ENCODE measurements around the gene ARHGAP26. TPM values are rescaled to one million over a fixed set of nuclear protein-coding genes. Genes with fewer than 3 reads are reported as not detected.
A peak's percentile ranks its signal among the peaks of the same experiment; 100 is the strongest.

The ARHGAP26 gene
- polyA plus RNA-seq, 3 donors: 26.5 to 56.8 (median 28.7) TPM

DNA sequence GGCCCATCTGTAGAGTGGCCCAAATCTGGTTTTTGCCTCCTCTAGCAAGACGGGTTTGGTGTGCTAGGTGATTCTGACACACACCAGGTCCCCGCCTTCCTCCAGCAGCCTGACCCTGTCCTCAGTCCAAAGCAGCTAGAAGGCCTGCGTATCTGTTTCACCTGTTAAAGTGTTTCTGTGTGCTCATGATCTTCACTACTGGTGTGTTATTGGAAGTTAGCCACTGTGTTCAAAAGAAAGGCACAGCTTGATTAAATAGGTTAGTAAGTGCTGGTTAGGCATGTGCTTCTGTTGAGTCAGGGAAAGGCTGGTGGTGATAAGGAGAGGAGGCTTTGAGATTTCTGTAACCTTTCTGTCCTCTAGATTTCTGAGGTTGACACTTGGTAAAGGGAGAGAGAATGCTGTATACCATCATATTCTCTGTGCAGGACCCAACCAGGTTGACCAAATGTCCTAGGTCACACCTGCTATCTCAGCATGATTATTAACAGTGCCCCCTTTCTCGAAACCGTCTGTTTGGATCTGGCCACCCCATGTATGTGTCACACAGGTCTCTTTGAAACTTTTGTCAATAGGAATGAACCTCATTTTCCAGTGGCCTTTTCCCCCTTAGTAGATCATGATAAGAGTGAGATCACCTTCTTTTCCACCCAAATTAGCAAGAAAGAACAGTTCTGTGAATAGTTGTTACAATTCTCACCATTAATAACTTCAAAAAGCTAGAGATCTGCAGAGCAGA is 58.8 kb downstream of the ARHGAP26 start:
- Mint-ChIP-seq H3K9me3 (peaks cover 0 to 1% (median 0%) of the 10 kb centered on the region in 7 donors), H3K27ac (peak overlapping the region in 3 of 7 donors; percentile 4 to 69 (median 28)), H3K36me3 (peaks cover 37 to 39% of the 10 kb centered on the region in 2 donors), H3K27me3 (ENCODE audit: low read depth in 3 of 3) (no peaks in the 10 kb centered on the region), H3K4me3 (no peak overlapping the region), H3K4me1 (peaks cover 76% of the 10 kb centered on the region)
- H3K4me1 ChIP-seq (ENCODE audit: control insufficient read depth in 1 of 2, insufficient read depth in 2 of 2, low read length in 2 of 2): peaks cover 31 to 65% of the 10 kb centered on the region in 2 donors
- no peak overlapping the region for H3K4me2 ChIP-seq (replicated peaks; ENCODE audit: extremely low read depth, low read length, poor library complexity, severe bottlenecking)
- no peak overlapping the region for H3K4me3 ChIP-seq (replicated peaks in 1 of 3; ENCODE audit: low read depth in 2 of 3, low read length in 3 of 3)
- no peak for DNase-seq
- no peaks in the 10 kb centered on the region for H3K27me3 ChIP-seq (ENCODE audit: control insufficient read depth in 2 of 2, insufficient read depth in 2 of 2, low read length in 2 of 2)
- intact Hi-C loops (cut with micrococcal nuclease): loop anchor here in 1 of 2 donors (5.0 kb wide), 1 partner anchor 37 kb away; no protein-coding TSS in a partner anchor
- peaks cover 100% of the 10 kb centered on the region for H3K79me2 ChIP-seq (ENCODE audit: insufficient read depth, low read length)
- TF ChIP-seq CTCF (IDR thresholded peaks at IDR 0.05): no peak
- H3K36me3 ChIP-seq (replicated peaks in 1 of 2; ENCODE audit: control insufficient read depth in 1 of 2, insufficient read depth in 2 of 2, low read length in 2 of 2): peaks cover 2 to 6% of the 10 kb centered on the region in 2 donors
- no peak overlapping the region for H3K27ac ChIP-seq (ENCODE audit: low read depth in 1 of 2, low read length in 2 of 2)
- WGBS (ENCODE audit: insufficient coverage): 100% methylated on average over 2 of the region's 5 CpGs
- no peak overlapping the region for H3K9ac ChIP-seq (ENCODE audit: insufficient read depth, low read length, poor library complexity, severe bottlenecking)
- H4K20me1 ChIP-seq (ENCODE audit: insufficient read depth, low read length): peaks cover 100% of the 10 kb centered on the region
- no peaks in the 10 kb centered on the region for H3K9me3 ChIP-seq (replicated peaks in 1 of 2; ENCODE audit: control insufficient read depth in 1 of 2, insufficient read depth in 1 of 2, low read length in 2 of 2)
- no peak overlapping the region for H2AFZ ChIP-seq (ENCODE audit: insufficient read depth, low read depth, low read length, poor library complexity, severe bottlenecking)

- H3K36me3 Mint-ChIP-seq: peaks cover 41 to 42% of the 10 kb centered on the region in 2 donors
- H3K4me3 Mint-ChIP-seq: no peak overlapping the region
- H3K27ac Mint-ChIP-seq: peak overlapping the region in 2 of 7 donors; percentile 17 to 82
- H3K36me3 ChIP-seq (replicated peaks in 1 of 2; ENCODE audit: control insufficient read depth in 1 of 2, insufficient read depth in 2 of 2, low read length in 2 of 2): peaks cover 2 to 13% of the 10 kb centered on the region in 2 donors
- 40% methylated on average over 1 of the region's 2 CpGs for WGBS (ENCODE audit: insufficient coverage)
- DNase-seq: peak in 1 of 3 donors; percentile 45
- peaks cover 73% of the 10 kb centered on the region for H3K4me1 Mint-ChIP-seq
- TF ChIP-seq CTCF (IDR thresholded peaks at IDR 0.05): no peak
- no peaks in the 10 kb centered on the region for H3K27me3 Mint-ChIP-seq (ENCODE audit: low read depth in 3 of 3)
- H3K27ac ChIP-seq (ENCODE audit: low read depth in 1 of 2, low read length in 2 of 2): no peak overlapping the region
- H3K27me3 ChIP-seq (ENCODE audit: control insufficient read depth in 2 of 2, insufficient read depth in 2 of 2, low read length in 2 of 2): no peaks in the 10 kb centered on the region
- intact Hi-C loops (cut with micrococcal nuclease): loop anchor here in 1 of 2 donors (5.0 kb wide), 1 partner anchor 38 kb away; no protein-coding TSS in a partner anchor
- H4K20me1 ChIP-seq (ENCODE audit: insufficient read depth, low read length): peaks cover 100% of the 10 kb centered on the region
- peaks cover 100% of the 10 kb centered on the region for H3K79me2 ChIP-seq (ENCODE audit: insufficient read depth, low read length)
- H3K4me1 ChIP-seq (ENCODE audit: control insufficient read depth in 1 of 2, insufficient read depth in 2 of 2, low read length in 2 of 2): peaks cover 31 to 62% of the 10 kb centered on the region in 2 donors
- H3K9me3 ChIP-seq (replicated peaks in 1 of 2; ENCODE audit: control insufficient read depth in 1 of 2, insufficient read depth in 1 of 2, low read length in 2 of 2): no peaks in the 10 kb centered on the region
- no peak overlapping the region for H3K4me3 ChIP-seq (replicated peaks in 1 of 3; ENCODE audit: low read depth in 2 of 3, low read length in 3 of 3)
- peaks cover 0 to 1% (median 0%) of the 10 kb centered on the region in 7 donors for H3K9me3 Mint-ChIP-seq
- no peak overlapping the region for H2AFZ ChIP-seq (ENCODE audit: insufficient read depth, low read depth, low read length, poor library complexity, severe bottlenecking)
- H3K4me2 ChIP-seq (replicated peaks; ENCODE audit: extremely low read depth, low read length, poor library complexity, severe bottlenecking): no peak overlapping the region
- H3K9ac ChIP-seq (ENCODE audit: insufficient read depth, low read length, poor library complexity, severe bottlenecking): no peak overlapping the region
Observed at GRCh38 chr5:142829801-142830220, 59.6 kb downstream of the ARHGAP26 start.
